HAP-1 (cell line): ENCODE results near the gene AP4B1.

Source experiments
- DNase-seq, 2 experiments: peaks; one replicate each; pipeline ENCODE4 v3.0.0-alpha.2; 2016 to 2020; ENCODE audit warnings: low spot score in 2 of 2
- H3K27me3 ChIP-seq: fragments of 250-450 bp; sonication (Bioruptor Pico); 2 replicates; pipeline ENCODE4 v1.5.1; 2020; ENCODE audit warnings: low read depth, mild to moderate bottlenecking, moderate library complexity
- H3K36me3 ChIP-seq: fragments of 250-450 bp; sonication (Bioruptor Pico); replicated peaks from 2 replicates; pipeline ENCODE4 v1.5.1; 2020; ENCODE audit warnings: mild to moderate bottlenecking
- H3K4me1 ChIP-seq: fragments of 250-450 bp; sonication (Bioruptor Pico); 2 replicates; pipeline ENCODE4 v1.5.1; 2020; ENCODE audit warnings: mild to moderate bottlenecking
- H3K4me3 ChIP-seq: fragments of 250-450 bp; sonication (Bioruptor Pico); 2 replicates; pipeline ENCODE4 v1.5.1; 2020; ENCODE audit warnings: mild to moderate bottlenecking, moderate library complexity
- H3K9me3 ChIP-seq: fragments of 250-450 bp; sonication (Bioruptor Pico); 2 replicates; pipeline ENCODE4 v1.5.1; 2020; ENCODE audit warnings: mild to moderate bottlenecking, moderate library complexity
- in situ Hi-C: fragments of 300-500 bp; cut with MboI; formaldehyde crosslinking; loops from 3 replicates; pipeline ENCODE4 v1.14.3; 2020; ENCODE audit warnings: low sequenced_read_pairs, inconsistent platforms, mixed read lengths

Gene AP4B1

DNA sequence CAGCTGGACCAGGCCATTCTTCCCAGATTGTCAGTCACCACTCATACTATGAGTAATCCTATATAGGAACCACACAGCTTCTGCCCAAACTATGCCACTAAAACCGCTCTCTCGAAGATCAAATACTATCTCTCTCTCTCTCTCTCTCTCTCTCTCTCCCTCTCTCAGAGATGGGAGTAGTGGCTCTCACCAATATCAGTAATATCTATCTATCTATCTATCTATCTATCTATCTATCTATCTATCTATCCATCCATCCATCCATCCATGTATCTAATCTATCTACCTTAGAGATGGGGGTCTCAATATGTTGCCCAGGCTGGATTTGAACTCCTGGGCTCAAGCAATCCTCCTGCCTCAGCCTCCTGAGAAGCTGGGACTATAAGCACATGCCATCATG, 19.9 kb upstream of the AP4B1 start:
- H3K4me3 ChIP-seq: no peak overlapping the region
- no peak for DNase-seq
- H3K9me3 ChIP-seq: no peaks in the 10 kb centered on the region
- no peaks in the 10 kb centered on the region for H3K36me3 ChIP-seq
- no peaks in the 10 kb centered on the region for H3K4me1 ChIP-seq
- H3K27me3 ChIP-seq: no peaks in the 10 kb centered on the region; the same call in 1 of the 2 replicates
- in situ Hi-C loops: no loop called here

DNA sequence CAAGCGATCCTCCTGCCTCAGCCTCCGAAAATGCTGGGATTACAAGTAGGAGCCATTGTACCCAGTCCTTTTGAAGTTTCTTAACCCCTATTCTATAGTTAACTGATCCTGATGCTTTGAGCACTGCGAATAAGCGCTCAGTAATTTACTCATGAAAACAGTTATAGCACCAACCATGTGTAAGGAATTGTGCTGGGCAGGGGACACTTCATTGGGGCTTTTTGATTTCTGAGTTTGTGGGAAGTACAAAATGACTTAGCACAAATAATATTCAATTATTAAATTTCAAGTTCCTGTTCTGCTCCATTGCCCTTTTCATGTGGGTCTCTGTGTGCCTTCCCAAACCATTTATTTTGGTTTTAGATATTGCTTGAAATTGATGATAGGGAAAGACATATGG, 18.4 kb upstream of the AP4B1 start:
- Histone ChIP-seq H3K36me3 (no peaks in the 10 kb centered on the region), H3K27me3 (no peaks in the 10 kb centered on the region; the same call in 1 of the 2 replicates), H3K4me1 (no peaks in the 10 kb centered on the region), H3K9me3 (no peaks in the 10 kb centered on the region), H3K4me3 (no peak overlapping the region)
- in situ Hi-C loops: no loop called here
- DNase-seq: no peak

DNA sequence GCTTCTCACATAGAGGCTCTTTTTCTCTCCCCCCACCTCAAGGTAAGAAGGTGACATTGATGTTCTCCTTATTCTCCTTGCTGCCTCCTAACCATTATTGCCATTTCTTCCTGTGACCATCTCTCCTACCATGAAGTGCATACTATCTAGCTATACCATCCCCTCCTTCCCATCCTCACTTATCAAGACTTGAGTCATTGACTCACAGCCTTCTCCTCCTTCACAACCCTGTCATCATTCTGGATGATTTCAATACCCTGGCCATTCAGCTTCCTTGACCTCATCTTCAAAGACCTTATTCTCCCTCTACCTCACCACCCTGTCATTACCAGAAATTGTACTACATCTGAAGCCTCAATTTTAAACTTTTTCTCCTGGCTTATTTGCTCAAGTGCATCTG, 13.6 kb upstream of the AP4B1 start:
- H3K4me1 ChIP-seq: no peaks in the 10 kb centered on the region
- no peak for DNase-seq
- no peak overlapping the region for H3K4me3 ChIP-seq
- no peaks in the 10 kb centered on the region; the same call in 1 of the 2 replicates for H3K27me3 ChIP-seq
- in situ Hi-C loops: no loop called here
- no peaks in the 10 kb centered on the region for H3K36me3 ChIP-seq
- no peaks in the 10 kb centered on the region for H3K9me3 ChIP-seq

DNA sequence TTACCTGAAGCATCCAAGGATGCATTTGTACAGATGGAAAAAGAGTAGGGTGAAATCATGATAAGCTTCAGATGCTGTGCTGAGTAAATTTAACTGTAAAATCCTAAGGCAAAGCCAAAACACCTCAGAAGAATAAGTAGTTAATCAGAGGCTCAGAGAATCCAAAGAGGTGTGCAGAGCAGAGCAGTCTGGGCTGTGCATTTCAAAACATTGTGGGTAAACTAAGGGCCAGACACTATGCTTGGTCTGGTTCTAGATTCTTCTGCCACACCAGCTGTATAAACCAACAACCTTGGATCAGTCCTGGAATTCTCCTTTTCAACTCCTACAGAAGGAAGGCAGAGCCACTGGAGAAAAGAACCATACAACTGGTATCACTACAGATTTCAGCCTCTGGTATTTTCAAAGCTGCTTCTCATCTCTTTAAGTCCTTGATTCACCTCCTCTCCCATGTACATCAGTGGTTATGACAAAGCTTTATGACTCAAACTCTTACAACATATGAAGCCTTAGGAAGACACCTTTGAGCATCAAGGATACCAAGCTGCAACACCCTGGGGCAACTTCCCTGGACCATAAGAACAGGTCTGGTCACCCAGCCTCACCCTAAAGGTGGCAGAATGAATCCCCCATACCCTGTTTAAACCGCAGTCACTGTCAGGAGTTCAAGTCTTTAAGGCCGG, 12.9 kb upstream of the AP4B1 start:
- H3K4me1 ChIP-seq: no peaks in the 10 kb centered on the region
- in situ Hi-C loops: no loop called here
- H3K9me3 ChIP-seq: no peaks in the 10 kb centered on the region
- H3K27me3 ChIP-seq: no peaks in the 10 kb centered on the region; the same call in 1 of the 2 replicates
- no peak for DNase-seq
- H3K36me3 ChIP-seq: peaks cover under 1% of the 10 kb centered on the region
- H3K4me3 ChIP-seq: no peak overlapping the region

DNA sequence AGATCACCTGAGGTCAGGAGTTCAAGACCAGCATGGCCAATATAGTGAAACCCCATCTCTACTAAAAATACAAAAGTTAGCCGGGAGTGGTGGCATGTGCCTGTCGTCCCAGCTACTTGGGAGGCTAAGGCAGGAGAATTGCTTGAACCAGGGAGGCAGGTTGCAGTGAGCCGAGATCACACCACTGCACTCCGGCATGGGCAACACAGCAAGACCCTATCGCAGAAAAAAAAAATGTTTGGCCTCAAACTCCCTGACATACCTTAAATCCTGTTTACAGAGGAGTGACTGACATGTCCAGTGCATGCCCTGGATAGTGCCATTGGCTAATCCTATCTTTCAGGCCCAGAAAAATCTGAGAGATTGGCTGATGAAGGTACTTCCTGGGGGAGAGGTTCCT, 12.4 kb upstream of the AP4B1 start:
- in situ Hi-C loops: no loop called here
- peaks cover 7% of the 10 kb centered on the region for H3K36me3 ChIP-seq
- no peaks in the 10 kb centered on the region for H3K9me3 ChIP-seq
- no peaks in the 10 kb centered on the region; the same call in 1 of the 2 replicates for H3K27me3 ChIP-seq
- no peak overlapping the region for H3K4me3 ChIP-seq
- no peaks in the 10 kb centered on the region for H3K4me1 ChIP-seq
- no peak for DNase-seq

DNA sequence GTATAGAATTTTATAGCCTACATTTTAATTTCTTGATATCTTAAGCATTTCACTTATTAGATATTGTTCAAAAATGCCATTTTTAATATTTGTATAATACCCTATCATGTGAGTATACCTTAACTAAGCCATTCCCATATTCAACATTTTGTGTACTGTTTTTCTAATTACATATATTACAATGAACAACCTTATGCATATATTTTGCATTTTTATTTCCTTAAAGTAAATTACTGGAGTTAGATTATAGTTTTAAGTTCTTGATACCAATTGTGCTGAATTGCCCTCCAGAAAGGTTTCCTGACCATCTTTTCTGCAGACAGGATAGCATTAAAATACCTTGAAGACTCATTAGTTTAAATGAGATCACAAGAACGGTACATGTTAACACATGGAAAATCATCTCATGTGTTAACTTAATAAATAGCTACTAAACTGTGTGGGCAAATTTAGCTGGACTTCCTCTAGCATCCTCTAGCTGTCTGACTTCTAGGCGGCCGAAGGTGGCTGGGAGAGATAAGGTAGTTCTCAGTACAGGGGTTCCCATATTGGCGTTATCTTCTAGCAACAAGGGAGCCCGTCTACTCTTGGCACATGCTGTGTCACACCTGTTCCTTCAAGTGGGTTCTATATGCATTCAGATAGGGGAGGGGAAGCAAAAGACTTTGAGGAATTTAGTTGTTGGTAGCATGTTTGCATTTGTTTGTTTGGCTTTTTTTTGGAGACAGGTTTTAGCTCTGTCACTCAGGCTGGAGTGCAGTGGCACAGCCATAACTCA, 9.5 kb upstream of the AP4B1 start:
- DNase-seq: no peak
- no peaks in the 10 kb centered on the region for H3K9me3 ChIP-seq
- no peak overlapping the region for H3K4me3 ChIP-seq
- no peaks in the 10 kb centered on the region for H3K27me3 ChIP-seq
- in situ Hi-C loops: no loop called here
- peaks cover 27% of the 10 kb centered on the region for H3K36me3 ChIP-seq
- no peaks in the 10 kb centered on the region for H3K4me1 ChIP-seq

DNA sequence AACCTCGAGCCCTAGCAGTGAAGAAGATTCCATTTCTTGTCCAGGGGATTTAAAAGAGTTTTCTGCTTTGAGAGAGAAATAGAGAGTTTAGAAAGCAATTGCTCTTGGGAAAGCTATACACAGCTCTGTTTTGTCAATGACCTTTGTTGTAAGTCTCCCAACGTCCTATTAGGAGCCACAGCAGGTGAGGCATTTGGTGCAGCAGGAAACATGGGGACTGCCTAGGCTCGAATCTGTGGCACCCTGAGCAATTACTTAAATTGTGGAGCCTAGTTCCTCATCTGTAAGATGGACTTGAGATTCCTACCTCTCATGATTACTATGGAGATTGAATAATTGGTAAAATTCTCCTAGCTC, 8.7 kb upstream of the AP4B1 start:
- H3K27me3 ChIP-seq: no peaks in the 10 kb centered on the region
- in situ Hi-C loops: no loop called here
- peaks cover 31% of the 10 kb centered on the region for H3K36me3 ChIP-seq
- H3K4me1 ChIP-seq: no peaks in the 10 kb centered on the region
- no peak for DNase-seq
- H3K9me3 ChIP-seq: no peaks in the 10 kb centered on the region
- no peak overlapping the region for H3K4me3 ChIP-seq

DNA sequence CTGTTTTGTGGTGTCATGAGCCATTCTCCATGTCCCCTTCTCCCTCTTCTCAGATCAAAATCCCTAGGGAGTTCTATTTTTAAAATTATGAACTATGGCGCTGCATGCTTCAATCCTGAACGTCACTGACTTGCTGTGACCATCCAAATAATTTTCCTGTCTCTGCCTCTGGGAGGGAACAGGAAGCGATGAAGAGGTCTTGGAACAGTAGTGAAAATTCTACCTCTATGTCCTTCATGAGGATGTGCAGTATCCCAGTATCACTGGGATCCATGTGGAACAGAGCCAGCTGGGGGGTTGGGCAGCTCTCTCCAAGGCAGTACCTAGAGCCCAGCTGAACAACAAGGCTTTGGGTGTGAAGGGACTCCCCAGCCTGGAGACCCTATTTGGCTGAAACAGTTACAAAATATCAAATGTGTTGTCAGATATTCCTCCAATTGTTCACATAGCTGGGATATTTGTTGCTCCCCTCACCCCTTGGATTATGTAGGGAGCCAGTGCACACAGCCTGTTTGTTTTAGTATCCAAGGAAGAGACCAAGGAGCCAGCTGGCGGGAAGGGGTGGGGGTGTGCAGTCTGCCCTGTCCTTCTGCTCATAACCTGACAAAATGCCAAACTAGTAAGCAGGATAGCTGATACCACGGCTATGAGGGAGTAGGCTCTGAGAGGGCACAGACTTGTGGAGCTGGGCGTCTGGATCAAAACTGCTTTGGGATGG, 8.2 kb upstream of the AP4B1 start:
- Histone ChIP-seq H3K4me1 (no peaks in the 10 kb centered on the region), H3K4me3 (no peak overlapping the region), H3K27me3 (no peaks in the 10 kb centered on the region), H3K36me3 (peaks cover 36% of the 10 kb centered on the region), H3K9me3 (no peaks in the 10 kb centered on the region)
- DNase-seq: no peak
- in situ Hi-C loops: no loop called here

DNA sequence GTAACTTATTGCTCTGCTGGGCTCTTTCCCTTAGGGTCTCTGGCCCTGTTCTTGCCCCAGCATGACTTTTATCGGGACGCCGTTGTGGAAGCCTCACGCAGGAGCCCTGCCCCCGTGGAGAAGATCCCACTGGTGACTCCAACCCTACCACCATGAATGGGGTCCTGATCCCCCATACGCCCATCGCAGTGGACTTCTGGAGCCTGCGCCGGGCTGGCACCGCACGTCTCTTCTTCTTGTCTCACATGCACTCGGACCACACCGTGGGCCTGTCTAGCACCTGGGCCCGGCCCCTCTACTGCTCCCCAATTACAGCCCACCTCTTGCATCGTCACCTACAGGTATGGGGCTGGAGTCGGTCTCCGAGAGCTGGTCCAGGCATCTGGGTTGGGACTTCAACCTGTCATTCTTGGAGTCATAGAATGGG, 849 bp upstream of the AP4B1 start:
- in situ Hi-C loops: no loop called here
- peaks cover 26% of the 10 kb centered on the region for H3K36me3 ChIP-seq
- DNase-seq: peak; percentile 22 to 46

DNA sequence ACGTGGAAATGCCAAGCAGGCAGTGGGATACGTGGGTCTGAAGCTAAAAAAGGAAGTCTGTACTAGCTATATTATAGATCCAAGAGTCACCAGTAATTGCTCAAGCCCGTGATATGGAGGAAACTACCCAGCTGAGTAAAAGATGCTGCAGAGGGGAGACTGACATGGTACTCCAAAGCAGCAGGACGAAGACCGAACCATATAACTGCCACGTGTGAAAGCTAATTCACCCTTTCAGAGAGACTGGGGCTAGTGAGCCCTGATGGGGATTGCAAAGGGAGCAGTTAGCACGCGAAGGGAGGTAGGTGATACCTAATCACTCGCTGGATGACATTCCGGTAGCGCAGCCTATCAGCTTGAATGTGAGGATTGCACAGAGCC, 316 bp downstream of the AP4B1 start:
- Histone ChIP-seq H3K9me3 (no peaks in the 10 kb centered on the region), H3K4me1 (peaks cover 8% of the 10 kb centered on the region), H3K27me3 (no peaks in the 10 kb centered on the region), H3K4me3 (peak overlapping the region; percentile 85), H3K36me3 (peaks cover 22% of the 10 kb centered on the region)
- in situ Hi-C loops: no loop called here
- DNase-seq: no peak

More for the DNA sequence above, 849 bp upstream of the AP4B1 start:
- Histone ChIP-seq H3K9me3 (no peaks in the 10 kb centered on the region), H3K4me1 (peaks cover 8% of the 10 kb centered on the region), H3K27me3 (no peaks in the 10 kb centered on the region), H3K4me3 (peak overlapping the region; percentile 85)

DNA sequence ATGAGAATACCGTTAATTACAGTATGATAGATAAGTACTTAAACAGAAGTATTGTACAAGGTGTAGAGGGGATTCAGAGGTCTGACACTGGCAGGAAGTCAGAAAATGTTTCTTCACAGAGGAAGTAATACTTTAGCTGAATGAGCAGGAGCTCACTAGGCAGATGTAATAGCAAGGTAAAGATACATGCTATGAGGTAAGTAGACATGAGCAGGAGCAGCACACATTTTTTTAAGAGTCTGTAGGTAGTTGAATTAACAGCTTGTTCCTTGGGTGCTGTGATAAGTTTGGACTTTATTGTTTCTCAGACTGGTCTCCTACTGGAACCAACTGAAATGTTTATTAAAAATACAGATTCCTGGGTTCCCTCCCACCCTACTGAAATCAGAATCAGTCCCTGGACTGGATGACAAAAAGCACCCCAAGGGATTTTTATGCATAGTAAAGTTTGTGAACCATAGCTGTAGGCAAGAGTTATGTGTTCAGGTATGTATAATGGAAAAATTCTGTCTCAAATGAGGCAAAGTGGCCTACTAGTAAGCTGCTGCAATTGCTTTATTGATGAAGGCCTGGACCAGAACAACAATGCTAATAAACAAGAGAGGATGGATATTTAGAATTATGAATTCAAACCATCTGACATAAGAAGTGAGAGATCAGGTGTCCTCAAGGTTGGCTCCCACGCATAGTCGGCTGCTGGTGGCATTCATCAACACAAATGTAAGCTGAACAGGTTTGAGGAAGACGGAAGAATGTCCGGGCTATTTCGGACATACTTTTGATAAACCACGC, 902 bp downstream of the AP4B1 start:
- no peaks in the 10 kb centered on the region for H3K9me3 ChIP-seq
- peaks cover 8% of the 10 kb centered on the region for H3K4me1 ChIP-seq
- in situ Hi-C loops: no loop called here
- DNase-seq: peak in 1 of 2 experiments; percentile 14
- H3K4me3 ChIP-seq: peak overlapping the region; percentile 85
- H3K36me3 ChIP-seq: peaks cover 22% of the 10 kb centered on the region
- no peaks in the 10 kb centered on the region for H3K27me3 ChIP-seq

DNA sequence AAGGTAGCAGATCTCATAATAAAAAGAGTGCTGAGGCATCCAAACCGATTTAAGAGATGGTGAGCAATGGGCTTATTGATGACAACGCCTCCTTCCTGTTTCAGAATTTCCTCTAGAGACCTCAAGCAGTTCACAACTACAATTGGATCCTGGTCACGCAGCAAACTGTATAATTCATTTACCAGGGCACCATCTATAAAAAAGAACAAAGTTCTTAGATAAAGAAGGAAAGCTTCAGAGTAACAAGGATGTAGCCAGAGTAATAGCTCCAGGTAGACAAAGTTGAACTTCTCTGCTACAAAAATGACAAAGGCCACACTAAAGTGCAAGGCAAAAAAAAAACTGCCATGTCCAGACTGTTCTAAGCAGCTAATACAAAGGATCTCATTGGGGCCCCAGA, 3.4 kb downstream of the AP4B1 start:
- Histone ChIP-seq H3K27me3 (no peaks in the 10 kb centered on the region), H3K4me1 (peaks cover 8% of the 10 kb centered on the region), H3K4me3 (no peak overlapping the region), H3K9me3 (no peaks in the 10 kb centered on the region), H3K36me3 (peaks cover 25% of the 10 kb centered on the region)
- no peak for DNase-seq
- in situ Hi-C loops: no loop called here

DNA sequence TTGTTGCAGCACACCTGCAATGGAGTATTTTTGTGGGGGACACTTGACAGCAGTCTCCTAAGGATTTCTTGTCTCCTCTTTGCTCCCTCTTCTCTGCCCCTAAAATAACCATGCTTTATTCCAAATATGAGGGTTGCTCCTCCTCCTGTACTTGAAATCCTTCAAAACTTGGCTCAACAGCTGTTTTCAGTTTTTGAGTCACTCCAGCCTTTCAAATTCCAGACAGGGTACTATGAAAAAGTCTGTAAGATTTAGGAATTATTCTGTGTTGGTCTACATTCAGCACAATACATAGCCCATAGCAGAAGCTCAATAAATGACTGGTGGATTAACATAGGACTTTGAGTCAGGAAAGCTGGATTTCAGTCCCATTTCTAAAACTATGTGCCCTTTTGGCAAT, 5.5 kb downstream of the AP4B1 start:
- Histone ChIP-seq H3K27me3 (no peaks in the 10 kb centered on the region), H3K36me3 (peaks cover 42% of the 10 kb centered on the region), H3K4me1 (peaks cover 8% of the 10 kb centered on the region), H3K9me3 (no peaks in the 10 kb centered on the region), H3K4me3 (no peak overlapping the region)
- in situ Hi-C loops: no loop called here
- DNase-seq: no peak
